Trophoblast cell (in vitro differentiated cells and primary cell): ENCODE measurements around the gene TMSB15C.

Source experiments
- DNase-seq, 2 donors: peaks; one replicate each; pipeline ENCODE4 v3.0.0-alpha.2; 2016
- H2AFZ ChIP-seq: 2 replicates; pipeline ENCODE4 v1.6.1; 2013; ENCODE audit warnings: low read length, moderate library complexity, mild to moderate bottlenecking; ENCODE audit not compliant: insufficient read depth, poor library complexity
- H2AK5ac ChIP-seq: 2 replicates; pipeline ENCODE4 v1.6.1; 2013; ENCODE audit warnings: mild to moderate bottlenecking, low read length
- H2BK120ac ChIP-seq: 2 replicates; pipeline ENCODE4 v1.6.1; 2013; ENCODE audit warnings: low read length, mild to moderate bottlenecking, moderate library complexity; ENCODE audit not compliant: insufficient read depth, poor library complexity
- H2BK12ac ChIP-seq: 2 replicates; pipeline ENCODE4 v1.6.1; 2013; ENCODE audit warnings: mild to moderate bottlenecking, low read length, moderate library complexity
- H2BK5ac ChIP-seq: 2 replicates; pipeline ENCODE4 v1.6.1; 2013; ENCODE audit warnings: low read length, low read depth, moderate library complexity, mild to moderate bottlenecking; ENCODE audit not compliant: poor library complexity
- H3K14ac ChIP-seq: 2 replicates; pipeline ENCODE4 v1.6.1; 2013; ENCODE audit warnings: mild to moderate bottlenecking, low read length
- H3K18ac ChIP-seq: 2 replicates; pipeline ENCODE4 v1.6.1; 2013; ENCODE audit warnings: mild to moderate bottlenecking, low read length
- H3K23ac ChIP-seq: 2 replicates; pipeline ENCODE4 v1.6.1; 2013; ENCODE audit warnings: low read length
- H3K27ac ChIP-seq: 2 replicates; pipeline ENCODE4 v1.5.1; 2013; ENCODE audit warnings: low read depth, mild to moderate bottlenecking, inconsistent platforms, low read length, moderate library complexity
- H3K27me3 ChIP-seq: 2 replicates; pipeline ENCODE4 v1.6.1; 2013; ENCODE audit warnings: inconsistent platforms, mild to moderate bottlenecking, low read length, moderate library complexity; ENCODE audit not compliant: insufficient read depth
- H3K36me3 ChIP-seq, 2 experiments: 1 replicate in 1 of 2; 2 replicates in 1 of 2; pipeline ENCODE4 v1.6.1; 2013; ENCODE audit warnings: low read length in 2 of 2, mild to moderate bottlenecking in 2 of 2, moderate library complexity in 1 of 2; ENCODE audit not compliant: insufficient read depth in 2 of 2, control insufficient read depth in 1 of 2
- H3K4ac ChIP-seq: 2 replicates; pipeline ENCODE4 v1.6.1; 2013; ENCODE audit warnings: low read depth, mild to moderate bottlenecking, low read length, moderate library complexity
- H3K4me1 ChIP-seq, 2 experiments: 1 replicate in 1 of 2; 2 replicates in 1 of 2; pipeline ENCODE4 v1.6.1; 2013; ENCODE audit warnings: low read length in 2 of 2, mild to moderate bottlenecking in 2 of 2, moderate library complexity in 1 of 2; ENCODE audit not compliant: insufficient read depth in 2 of 2, control insufficient read depth in 1 of 2
- H3K4me2 ChIP-seq: 2 replicates; pipeline ENCODE4 v1.6.1; 2013; ENCODE audit warnings: inconsistent platforms, mild to moderate bottlenecking, low read length, moderate library complexity
- H3K4me3 ChIP-seq: 2 replicates; pipeline ENCODE4 v1.5.1; 2013; ENCODE audit warnings: mild to moderate bottlenecking, low read depth, low read length, inconsistent platforms
- H3K79me1 ChIP-seq: one replicate; pipeline ENCODE4 v1.6.1; 2013; ENCODE audit warnings: low read length
- H3K79me2 ChIP-seq: 2 replicates; pipeline ENCODE4 v1.6.1; 2013; ENCODE audit warnings: low read length, mild to moderate bottlenecking; ENCODE audit not compliant: control insufficient read depth, insufficient read depth, poor library complexity
- H3K9ac ChIP-seq: 2 replicates; pipeline ENCODE4 v1.6.1; 2013; ENCODE audit warnings: mild to moderate bottlenecking, low read length
- H3K9me3 ChIP-seq: 2 replicates; pipeline ENCODE4 v1.6.1; 2013; ENCODE audit warnings: low read depth, mild to moderate bottlenecking, control low read depth, inconsistent platforms, low read length; ENCODE audit not compliant: insufficient read depth
- H4K12ac ChIP-seq: 2 replicates; pipeline ENCODE4 v1.6.1; 2013; ENCODE audit warnings: low read depth, mild to moderate bottlenecking, low read length, moderate library complexity
- H4K8ac ChIP-seq: 2 replicates; pipeline ENCODE4 v1.6.1; 2013; ENCODE audit warnings: low read depth, mild to moderate bottlenecking, low read length, moderate library complexity
- H4K91ac ChIP-seq: one replicate; pipeline ENCODE4 v1.6.1; 2013; ENCODE audit warnings: low read depth, mild to moderate bottlenecking, low read length, moderate library complexity
- WGBS: extraction: QIAGEN DNeasy Blood & Tissue Kit; methylation state at CpG from one replicate; pipeline ENCODE4 v1.1.7; 2013; ENCODE audit warnings: missing lambda C conversion rate; ENCODE audit not compliant: insufficient read length, insufficient coverage; ENCODE audit errors: extremely low coverage; 5-methylcytosine and 5-hydroxymethylcytosine counted together

Gene TMSB15C

DNA sequence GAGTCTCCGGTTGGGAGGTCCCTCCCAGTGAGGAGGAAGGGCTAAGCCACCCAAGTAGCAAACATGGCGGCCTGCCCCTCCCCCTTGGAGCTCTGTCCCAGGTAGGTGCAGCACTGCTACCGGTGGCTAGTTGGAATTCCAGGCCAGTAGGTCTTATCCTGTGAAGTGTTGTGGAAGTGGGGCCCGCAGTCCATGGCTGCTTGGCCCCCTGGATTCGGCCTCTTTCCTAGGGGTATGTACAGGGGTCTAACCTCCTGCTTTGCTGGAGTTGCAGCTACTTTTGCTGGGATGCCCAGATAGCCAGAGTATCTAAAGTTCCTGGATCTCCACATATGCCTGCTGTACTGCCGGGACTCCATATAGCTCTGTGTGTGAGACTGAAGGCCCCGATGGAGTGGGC, 9.9 kb upstream of the TMSB15C start:
- Histone ChIP-seq H4K12ac (no peak overlapping the region), H3K36me3 (no peaks in the 10 kb centered on the region), H2BK120ac (no peak overlapping the region), H3K18ac (no peak overlapping the region), H3K4me1 (no peaks in the 10 kb centered on the region), H2BK5ac (no peak overlapping the region), H3K27me3 (no peaks in the 10 kb centered on the region), H4K91ac (no peak overlapping the region), H2BK12ac (no peak overlapping the region), H3K79me2 (no peaks in the 10 kb centered on the region), H3K23ac (no peak overlapping the region), H2AK5ac (no peak overlapping the region), H3K4me3 (no peak overlapping the region), H3K79me1 (no peaks in the 10 kb centered on the region), H3K14ac (no peak overlapping the region), H4K8ac (no peak overlapping the region), H3K9me3 (no peaks in the 10 kb centered on the region), H3K4me2 (no peak overlapping the region), H3K9ac (no peak overlapping the region), H3K4ac (no peak overlapping the region), H2AFZ (no peak overlapping the region), H3K27ac (no peak overlapping the region)
- DNase-seq, result no peak
- no CpG with 5 or more reads among the region's 7 CpGs for WGBS

DNA sequence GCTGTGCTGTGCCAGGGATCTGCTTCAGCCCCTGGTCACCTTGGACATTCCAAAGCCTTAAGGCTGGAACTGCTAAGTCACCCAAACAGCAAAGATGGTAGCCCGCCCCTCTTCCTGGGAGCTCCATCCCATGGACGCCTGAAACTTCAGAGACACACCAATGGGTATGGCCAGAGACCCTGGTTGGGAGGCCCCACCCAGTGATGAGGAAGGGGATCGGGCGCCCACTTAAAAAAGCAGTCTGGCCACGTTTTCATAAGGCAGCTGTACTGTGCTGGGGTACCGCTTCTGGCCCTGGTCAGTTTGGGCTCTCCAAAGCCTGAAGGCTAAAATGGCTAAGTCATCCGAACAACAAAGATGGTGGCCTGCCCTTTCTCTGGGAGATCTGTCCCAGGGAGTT, 9.4 kb upstream of the TMSB15C start:
- no peak overlapping the region for H2AK5ac ChIP-seq
- no peak overlapping the region for H3K4me3 ChIP-seq
- H3K27me3 ChIP-seq, result no peaks in the 10 kb centered on the region
- WGBS, result no CpG with 5 or more reads among the region's 7 CpGs
- H2BK12ac ChIP-seq, result no peak overlapping the region
- no peak overlapping the region for H3K27ac ChIP-seq
- no peak overlapping the region for H3K18ac ChIP-seq
- H3K79me1 ChIP-seq, result no peaks in the 10 kb centered on the region
- H3K4me2 ChIP-seq, result no peak overlapping the region
- H2BK120ac ChIP-seq, result no peak overlapping the region
- H3K9me3 ChIP-seq, result no peaks in the 10 kb centered on the region
- H3K9ac ChIP-seq, result no peak overlapping the region
- H4K12ac ChIP-seq, result no peak overlapping the region
- no peak overlapping the region for H4K8ac ChIP-seq
- H3K14ac ChIP-seq, result no peak overlapping the region
- H4K91ac ChIP-seq, result no peak overlapping the region
- no peak overlapping the region for H2BK5ac ChIP-seq
- no peaks in the 10 kb centered on the region for H3K79me2 ChIP-seq
- no peak overlapping the region for H3K23ac ChIP-seq
- no peak overlapping the region for H3K4ac ChIP-seq
- H3K36me3 ChIP-seq, result no peaks in the 10 kb centered on the region
- H2AFZ ChIP-seq, result no peak overlapping the region
- no peak for DNase-seq
- no peaks in the 10 kb centered on the region for H3K4me1 ChIP-seq

DNA sequence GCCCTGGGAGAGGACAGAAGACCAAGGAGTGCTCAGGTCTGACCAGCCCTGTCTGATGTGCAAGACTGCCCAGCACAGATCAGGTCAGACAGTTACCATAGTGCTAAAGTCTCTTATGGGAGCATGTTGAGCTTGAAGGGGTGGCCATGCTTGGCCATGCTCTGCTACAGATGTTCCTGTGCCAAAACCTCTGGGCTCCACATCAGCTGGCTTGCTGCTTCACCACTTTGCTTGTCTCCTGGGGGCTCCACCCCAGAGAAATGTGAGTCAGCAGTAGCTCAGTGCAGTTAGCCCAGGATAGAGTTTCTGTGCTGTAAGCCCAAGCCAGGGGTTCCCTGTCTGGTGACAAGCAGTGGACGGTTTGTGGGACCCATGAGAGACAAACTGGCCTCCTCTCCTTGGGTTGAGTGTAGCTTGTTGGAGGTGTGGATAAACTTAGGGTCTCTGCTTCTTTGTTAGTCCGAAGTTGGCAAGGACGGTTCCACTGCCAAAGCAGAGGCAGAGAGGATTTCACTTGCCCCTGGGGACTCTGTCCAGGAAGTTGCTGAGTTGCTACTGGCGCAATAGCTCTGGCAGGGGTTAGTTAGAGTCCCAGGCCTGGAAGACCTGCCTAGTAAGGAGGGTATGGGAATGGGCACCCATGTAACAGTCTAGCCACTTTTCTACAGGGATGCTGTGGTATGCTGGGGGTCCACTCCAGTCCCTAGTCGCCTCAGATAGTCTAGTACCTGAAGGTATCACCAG, 8.7 kb upstream of the TMSB15C start:
- Histone ChIP-seq H3K4me3 (no peak overlapping the region), H3K9ac (no peak overlapping the region), H3K14ac (no peak overlapping the region), H3K36me3 (no peaks in the 10 kb centered on the region), H2BK12ac (no peak overlapping the region), H3K4ac (no peak overlapping the region), H3K23ac (no peak overlapping the region), H3K4me2 (no peak overlapping the region), H3K4me1 (no peaks in the 10 kb centered on the region), H2AFZ (no peak overlapping the region), H4K12ac (no peak overlapping the region), H4K91ac (no peak overlapping the region), H3K18ac (no peak overlapping the region), H2AK5ac (no peak overlapping the region), H3K27me3 (no peaks in the 10 kb centered on the region), H3K27ac (no peak overlapping the region), H3K79me1 (no peaks in the 10 kb centered on the region), H4K8ac (no peak overlapping the region), H3K79me2 (no peaks in the 10 kb centered on the region), H2BK120ac (no peak overlapping the region), H2BK5ac (no peak overlapping the region), H3K9me3 (no peaks in the 10 kb centered on the region)
- DNase-seq, result no peak
- no CpG with 5 or more reads among the region's 5 CpGs for WGBS

DNA sequence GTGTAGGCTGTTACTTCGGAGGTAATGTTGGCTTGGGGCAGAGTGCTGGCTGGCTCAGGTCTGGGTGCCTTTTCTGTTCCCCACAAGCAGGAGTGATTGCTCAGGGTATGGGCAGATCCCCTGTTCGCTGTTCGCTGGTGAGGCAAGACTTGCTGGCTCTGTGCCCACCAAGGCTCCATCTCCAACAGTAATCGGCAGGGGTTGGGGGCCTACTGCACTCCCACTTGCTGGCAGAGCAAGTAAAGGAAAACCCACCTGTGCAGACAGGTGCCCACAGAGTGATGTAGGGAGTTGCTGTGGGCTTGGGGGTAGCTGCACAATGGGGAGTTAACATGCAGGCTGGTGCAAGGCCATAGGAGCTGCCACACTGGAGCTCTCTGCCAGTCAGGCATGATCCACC, 8.0 kb upstream of the TMSB15C start:
- Histone ChIP-seq H3K79me2 (no peaks in the 10 kb centered on the region), H2BK5ac (no peak overlapping the region), H3K9ac (no peak overlapping the region), H3K23ac (no peak overlapping the region), H3K36me3 (no peaks in the 10 kb centered on the region), H3K9me3 (no peaks in the 10 kb centered on the region), H3K79me1 (no peaks in the 10 kb centered on the region), H4K91ac (no peak overlapping the region), H4K12ac (no peak overlapping the region), H3K18ac (no peak overlapping the region), H3K27ac (no peak overlapping the region), H2AK5ac (no peak overlapping the region), H2AFZ (no peak overlapping the region), H2BK120ac (no peak overlapping the region), H4K8ac (no peak overlapping the region), H3K4me3 (no peak overlapping the region), H3K4me2 (no peak overlapping the region), H3K4me1 (no peaks in the 10 kb centered on the region), H3K27me3 (no peaks in the 10 kb centered on the region), H3K4ac (no peak overlapping the region), H2BK12ac (no peak overlapping the region), H3K14ac (no peak overlapping the region)
- no peak for DNase-seq
- WGBS, result no CpG with 5 or more reads among the region's 4 CpGs
